ENCODE results near the gene FKRP.

DNA sequence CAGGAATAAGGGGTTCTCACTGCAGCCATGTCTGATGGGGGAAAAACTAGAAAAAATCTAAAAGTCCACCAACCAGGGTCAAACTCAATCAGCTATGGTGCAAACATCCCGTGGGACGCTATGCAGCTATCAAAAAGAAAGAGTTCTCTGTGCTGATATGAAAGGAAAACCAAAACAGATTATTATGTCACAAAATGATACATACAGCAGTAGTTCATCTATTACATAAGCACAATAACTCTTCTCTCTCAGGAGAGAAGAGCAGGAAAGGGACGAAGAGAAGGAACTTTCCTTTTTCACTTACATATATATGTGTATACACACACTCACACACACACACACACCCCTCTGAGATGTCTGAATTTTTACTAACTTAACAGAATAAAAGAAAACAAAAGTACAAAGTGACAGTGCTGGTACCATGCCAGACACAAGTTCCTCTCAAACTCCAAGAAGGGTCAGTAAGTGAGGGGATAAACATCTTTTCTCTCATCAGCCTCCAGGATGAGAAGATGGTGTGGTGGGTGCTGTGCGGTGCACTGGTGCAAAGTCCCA lies 2.9 kb upstream of the FKRP start:
- no peak for TF ChIP-seq SIN3A (IDR thresholded peaks at IDR 0.05; ENCODE audit: borderline replicate concordance, insufficient read depth, low read length)
- no peak for TF ChIP-seq POLR2AphosphoS5 (IDR thresholded peaks at IDR 0.05; ENCODE audit: low read depth, low read length)

All from PFSK-1 (cell line).